ENCODE data around the gene DIPK1C.

Gene DIPK1C

GRCh38 chr18:74429096-74429495, 28.0 kb downstream of the DIPK1C start:
- Histone ChIP-seq H4K20me1 (ENCODE audit: low read depth, low read length) (no peaks in the 10 kb centered on the region), H3K9ac (ENCODE audit: low read length) (no peak overlapping the region), H3F3A (ENCODE audit: insufficient read depth) (no peaks in the 10 kb centered on the region), H3K4me2 (ENCODE audit: low read depth, low read length, poor library complexity, severe bottlenecking) (no peak overlapping the region), H3K9me3 (ENCODE audit: insufficient read depth, low read length) (no peaks in the 10 kb centered on the region), H2AFZ (ENCODE audit: low read depth, low read length, severe bottlenecking) (no peak overlapping the region), H3K9me2 (replicated peaks; ENCODE audit: insufficient read depth, low read length) (no peaks in the 10 kb centered on the region), H3K4me3 (ENCODE audit: insufficient read depth, low read length, poor library complexity, severe bottlenecking) (no peak overlapping the region), H3K36me3 (ENCODE audit: low read length) (no peaks in the 10 kb centered on the region), H3K27ac (ENCODE audit: low read depth, low read length) (no peak overlapping the region), H3K79me2 (ENCODE audit: insufficient read depth, low read length) (no peaks in the 10 kb centered on the region), H3K27me3 (ENCODE audit: low read length) (no peaks in the 10 kb centered on the region)
- TF ChIP-seq, protein P1, sequence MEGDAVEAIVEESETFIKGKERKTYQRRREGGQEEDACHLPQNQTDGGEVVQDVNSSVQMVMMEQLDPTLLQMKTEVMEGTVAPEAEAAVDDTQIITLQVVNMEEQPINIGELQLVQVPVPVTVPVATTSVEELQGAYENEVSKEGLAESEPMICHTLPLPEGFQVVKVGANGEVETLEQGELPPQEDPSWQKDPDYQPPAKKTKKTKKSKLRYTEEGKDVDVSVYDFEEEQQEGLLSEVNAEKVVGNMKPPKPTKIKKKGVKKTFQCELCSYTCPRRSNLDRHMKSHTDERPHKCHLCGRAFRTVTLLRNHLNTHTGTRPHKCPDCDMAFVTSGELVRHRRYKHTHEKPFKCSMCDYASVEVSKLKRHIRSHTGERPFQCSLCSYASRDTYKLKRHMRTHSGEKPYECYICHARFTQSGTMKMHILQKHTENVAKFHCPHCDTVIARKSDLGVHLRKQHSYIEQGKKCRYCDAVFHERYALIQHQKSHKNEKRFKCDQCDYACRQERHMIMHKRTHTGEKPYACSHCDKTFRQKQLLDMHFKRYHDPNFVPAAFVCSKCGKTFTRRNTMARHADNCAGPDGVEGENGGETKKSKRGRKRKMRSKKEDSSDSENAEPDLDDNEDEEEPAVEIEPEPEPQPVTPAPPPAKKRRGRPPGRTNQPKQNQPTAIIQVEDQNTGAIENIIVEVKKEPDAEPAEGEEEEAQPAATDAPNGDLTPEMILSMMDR (IDR thresholded peaks at IDR 0.05; ENCODE audit: insufficient read depth, low read length, poor library complexity, severe bottlenecking) = no peak
- TF ChIP-seq EZH2phosphoT487 (conservative IDR thresholded peaks at IDR 0.05; ENCODE audit: low read length) = no peak

DNA sequence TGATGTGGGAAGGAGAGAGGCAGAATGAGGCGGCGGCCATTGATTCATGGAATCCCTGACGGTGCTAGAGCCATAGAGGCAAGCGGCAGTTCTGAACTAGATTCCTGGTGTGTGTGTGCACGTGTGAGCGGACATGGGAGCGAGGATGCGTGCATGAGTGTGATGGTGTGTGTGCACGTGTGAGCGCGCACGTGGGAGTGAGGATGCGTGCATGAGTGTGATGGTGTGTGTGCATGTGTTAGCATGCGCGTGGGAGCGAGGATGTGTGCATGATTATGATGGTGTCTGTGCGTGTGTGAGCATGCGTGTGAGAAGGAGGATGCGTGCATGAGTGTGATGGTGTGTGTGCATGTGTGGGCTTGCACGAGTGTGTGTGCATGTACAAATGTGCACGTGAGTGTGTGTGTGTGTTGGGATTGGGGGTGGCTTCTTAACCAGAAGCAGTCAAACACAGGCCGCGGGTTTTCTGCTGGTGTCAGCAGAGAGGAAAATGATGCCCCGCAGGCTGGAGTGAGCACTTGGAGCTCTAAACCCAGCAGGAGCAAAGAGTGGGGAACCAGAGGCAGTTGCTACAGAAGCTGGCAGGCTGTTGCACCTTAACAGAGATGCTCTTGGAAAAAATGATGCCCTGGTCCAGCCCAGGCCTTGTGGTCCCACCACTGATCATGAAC, 29.5 kb downstream of the DIPK1C start:
- Histone ChIP-seq H3K36me3 (ENCODE audit: low read length) (no peaks in the 10 kb centered on the region), H3K9me2 (replicated peaks; ENCODE audit: insufficient read depth, low read length) (no peaks in the 10 kb centered on the region), H3K4me2 (ENCODE audit: low read depth, low read length, poor library complexity, severe bottlenecking) (no peak overlapping the region), H3K9me3 (ENCODE audit: insufficient read depth, low read length) (no peaks in the 10 kb centered on the region), H3K79me2 (ENCODE audit: insufficient read depth, low read length) (no peaks in the 10 kb centered on the region), H4K20me1 (ENCODE audit: low read depth, low read length) (no peaks in the 10 kb centered on the region), H3K27me3 (ENCODE audit: low read length) (no peaks in the 10 kb centered on the region), H3K9ac (ENCODE audit: low read length) (no peak overlapping the region), H3K4me3 (ENCODE audit: insufficient read depth, low read length, poor library complexity, severe bottlenecking) (no peak overlapping the region), H2AFZ (ENCODE audit: low read depth, low read length, severe bottlenecking) (no peak overlapping the region), H3F3A (ENCODE audit: insufficient read depth) (no peaks in the 10 kb centered on the region), H3K27ac (ENCODE audit: low read depth, low read length) (no peak overlapping the region)
- TF ChIP-seq, protein P1 (IDR thresholded peaks at IDR 0.05; ENCODE audit: insufficient read depth, low read length, poor library complexity, severe bottlenecking) = no peak
- TF ChIP-seq EZH2phosphoT487 (conservative IDR thresholded peaks at IDR 0.05; ENCODE audit: low read length) = no peak

DNA sequence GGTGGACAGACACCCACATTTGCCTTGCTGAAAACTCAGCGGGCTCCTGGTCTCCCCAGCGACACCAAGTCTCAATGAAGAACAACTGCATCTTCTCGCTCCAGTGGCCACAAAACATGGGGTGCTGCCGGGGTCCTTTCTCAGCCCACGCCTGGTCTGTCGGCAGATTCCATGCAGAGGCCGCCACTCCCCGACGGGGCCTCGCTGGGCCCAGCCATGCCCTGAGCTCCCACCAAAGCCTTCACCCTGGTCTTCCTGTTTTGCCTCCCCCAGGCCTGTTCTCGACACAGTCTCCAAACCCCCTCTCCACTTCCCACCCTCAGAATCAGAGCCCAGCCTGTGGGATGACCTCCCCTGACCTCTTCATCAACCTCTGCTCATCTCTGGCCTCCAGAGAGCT, 31.2 kb downstream of the DIPK1C start:
- TF ChIP-seq, protein P1 (IDR thresholded peaks at IDR 0.05; ENCODE audit: insufficient read depth, low read length, poor library complexity, severe bottlenecking) = no peak
- no peak for TF ChIP-seq EZH2phosphoT487 (conservative IDR thresholded peaks at IDR 0.05; ENCODE audit: low read length)
- no peak overlapping the region for H3K4me2 ChIP-seq (ENCODE audit: low read depth, low read length, poor library complexity, severe bottlenecking)
- no peaks in the 10 kb centered on the region for H3K79me2 ChIP-seq (ENCODE audit: insufficient read depth, low read length)
- H3K9me3 ChIP-seq (ENCODE audit: insufficient read depth, low read length) = no peaks in the 10 kb centered on the region
- H3K27me3 ChIP-seq (ENCODE audit: low read length) = no peaks in the 10 kb centered on the region
- no peak overlapping the region for H3K27ac ChIP-seq (ENCODE audit: low read depth, low read length)
- H3K9ac ChIP-seq (ENCODE audit: low read length) = no peak overlapping the region
- no peak overlapping the region for H2AFZ ChIP-seq (ENCODE audit: low read depth, low read length, severe bottlenecking)
- H3K9me2 ChIP-seq (replicated peaks; ENCODE audit: insufficient read depth, low read length) = no peaks in the 10 kb centered on the region
- H3K36me3 ChIP-seq (ENCODE audit: low read length) = no peaks in the 10 kb centered on the region
- no peaks in the 10 kb centered on the region for H4K20me1 ChIP-seq (ENCODE audit: low read depth, low read length)
- H3K4me3 ChIP-seq (ENCODE audit: insufficient read depth, low read length, poor library complexity, severe bottlenecking) = no peak overlapping the region
- H3F3A ChIP-seq (ENCODE audit: insufficient read depth) = no peaks in the 10 kb centered on the region

Data from SU-DHL-6 (cell line).